PFSK-1 (cell line): ENCODE measurements around the gene PBX3.

Experiments used
- POLR2AphosphoS5 ChIP-seq: IDR thresholded peaks from 2 replicates; pipeline ENCODE4 v1.6.1; 2012; ENCODE audit warnings: low read depth, mild to moderate bottlenecking, control low read depth, low read length, moderate library complexity
- TAF1 ChIP-seq: IDR thresholded peaks from 2 replicates; pipeline ENCODE4 v1.6.1; 2012; ENCODE audit warnings: low read length, control low read depth, borderline replicate concordance; ENCODE audit not compliant: insufficient read depth
- TF ChIP-seq, protein P1 (sequence below), 2 experiments: IDR thresholded peaks; 2 replicates each; pipeline versions ENCODE4 v1.6.1 to v1.8.0; 2011 to 2012; ENCODE audit warnings: low read depth in 2 of 2, low read length in 2 of 2, control low read depth in 1 of 2, inconsistent platforms in 1 of 2, mild to moderate bottlenecking in 1 of 2, moderate library complexity in 1 of 2; ENCODE audit not compliant: insufficient read depth in 1 of 2

DNA sequence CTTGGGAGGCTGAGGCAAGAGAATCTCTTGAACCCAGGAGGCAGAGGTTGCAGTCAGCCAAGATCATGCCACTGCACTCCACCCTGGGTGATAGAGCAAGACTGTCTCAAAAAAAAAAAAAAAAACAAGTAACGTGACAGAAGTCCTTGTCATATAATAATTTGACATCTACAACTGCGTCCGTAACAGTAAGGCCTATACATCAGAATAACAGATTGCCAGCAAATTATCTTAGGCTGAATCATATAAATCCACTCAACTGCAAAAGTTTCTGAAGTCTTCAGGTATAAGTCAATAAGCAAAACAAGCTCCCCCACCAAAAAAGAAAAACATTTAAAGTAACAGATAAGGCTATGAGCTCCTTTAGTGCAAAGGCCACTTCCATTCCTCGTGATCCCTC is 43.5 kb upstream of the PBX3 start:
- TF ChIP-seq, protein P1, sequence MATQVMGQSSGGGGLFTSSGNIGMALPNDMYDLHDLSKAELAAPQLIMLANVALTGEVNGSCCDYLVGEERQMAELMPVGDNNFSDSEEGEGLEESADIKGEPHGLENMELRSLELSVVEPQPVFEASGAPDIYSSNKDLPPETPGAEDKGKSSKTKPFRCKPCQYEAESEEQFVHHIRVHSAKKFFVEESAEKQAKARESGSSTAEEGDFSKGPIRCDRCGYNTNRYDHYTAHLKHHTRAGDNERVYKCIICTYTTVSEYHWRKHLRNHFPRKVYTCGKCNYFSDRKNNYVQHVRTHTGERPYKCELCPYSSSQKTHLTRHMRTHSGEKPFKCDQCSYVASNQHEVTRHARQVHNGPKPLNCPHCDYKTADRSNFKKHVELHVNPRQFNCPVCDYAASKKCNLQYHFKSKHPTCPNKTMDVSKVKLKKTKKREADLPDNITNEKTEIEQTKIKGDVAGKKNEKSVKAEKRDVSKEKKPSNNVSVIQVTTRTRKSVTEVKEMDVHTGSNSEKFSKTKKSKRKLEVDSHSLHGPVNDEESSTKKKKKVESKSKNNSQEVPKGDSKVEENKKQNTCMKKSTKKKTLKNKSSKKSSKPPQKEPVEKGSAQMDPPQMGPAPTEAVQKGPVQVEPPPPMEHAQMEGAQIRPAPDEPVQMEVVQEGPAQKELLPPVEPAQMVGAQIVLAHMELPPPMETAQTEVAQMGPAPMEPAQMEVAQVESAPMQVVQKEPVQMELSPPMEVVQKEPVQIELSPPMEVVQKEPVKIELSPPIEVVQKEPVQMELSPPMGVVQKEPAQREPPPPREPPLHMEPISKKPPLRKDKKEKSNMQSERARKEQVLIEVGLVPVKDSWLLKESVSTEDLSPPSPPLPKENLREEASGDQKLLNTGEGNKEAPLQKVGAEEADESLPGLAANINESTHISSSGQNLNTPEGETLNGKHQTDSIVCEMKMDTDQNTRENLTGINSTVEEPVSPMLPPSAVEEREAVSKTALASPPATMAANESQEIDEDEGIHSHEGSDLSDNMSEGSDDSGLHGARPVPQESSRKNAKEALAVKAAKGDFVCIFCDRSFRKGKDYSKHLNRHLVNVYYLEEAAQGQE (IDR thresholded peaks at IDR 0.05; ENCODE audit: insufficient read depth in 1 of 2, low read depth in 2 of 2, low read length in 2 of 2) = no peak
- TF ChIP-seq POLR2AphosphoS5 (no peak), TAF1 (no peak)
